ENCODE results near the gene HS3ST2. TPM values are rescaled to one million over a fixed set of nuclear protein-coding genes. Genes with fewer than 3 reads are reported as not detected.

Gene HS3ST2
- total and polyA plus RNA-seq, 9 donors, result 0.31 to 28.9 (median 0.83) TPM; not detected in 3

- no peak for DNase-seq
- TF ChIP-seq POLR2A (IDR thresholded peaks at IDR 0.05) (no peak), CTCF (IDR thresholded peaks at IDR 0.05) (no peak), EP300 (IDR thresholded peaks at IDR 0.05) (no peak)
- H3K27ac ChIP-seq, result no peak overlapping the region
- H3K36me3 ChIP-seq, result no peaks in the 10 kb centered on the region
- H3K27me3 ChIP-seq, result no peaks in the 10 kb centered on the region
- no peaks in the 10 kb centered on the region for H3K9me3 ChIP-seq
- WGBS, 3 donors, result 65 to 75% (median 68%) methylated on average over 3 of the region's 3 CpGs
- no peak overlapping the region for H3K4me3 ChIP-seq
- intact Hi-C loops (cut with DNase I), result no loop called here
- H3K4me1 ChIP-seq (ENCODE audit: insufficient read depth), result no peaks in the 10 kb centered on the region
Measured at GRCh38 chr16:22847100-22847499, 33.1 kb downstream of the HS3ST2 start.

- DNase-seq, result no peak
- no peak overlapping the region for H3K4me3 ChIP-seq
- 93 to 98% (median 94%) methylated on average over 2 of the region's 2 CpGs for WGBS, 3 donors
- H3K36me3 ChIP-seq, result no peaks in the 10 kb centered on the region
- no peak for TF ChIP-seq EP300 (IDR thresholded peaks at IDR 0.05)
- no peak for TF ChIP-seq POLR2A (IDR thresholded peaks at IDR 0.05)
- TF ChIP-seq CTCF (IDR thresholded peaks at IDR 0.05), result no peak
- no peaks in the 10 kb centered on the region for H3K4me1 ChIP-seq (ENCODE audit: insufficient read depth)
- intact Hi-C loops (cut with DNase I), result no loop called here
- no peak overlapping the region for H3K27ac ChIP-seq
- H3K9me3 ChIP-seq, result no peaks in the 10 kb centered on the region
- H3K27me3 ChIP-seq, result no peaks in the 10 kb centered on the region
Measured at GRCh38 chr16:22847690-22848089, 33.7 kb downstream of the HS3ST2 start.

GRCh38 chr16:22848451-22848850 lies 34.5 kb downstream of the HS3ST2 start:
- intact Hi-C loops (cut with DNase I), result no loop called here
- TF ChIP-seq EP300 (IDR thresholded peaks at IDR 0.05) (no peak), POLR2A (IDR thresholded peaks at IDR 0.05) (no peak), CTCF (IDR thresholded peaks at IDR 0.05) (no peak)
- WGBS, 3 donors, result 38 to 42% (median 38%) methylated on average over 4 of the region's 4 CpGs

GRCh38 chr16:22849517-22849916 lies 35.6 kb downstream of the HS3ST2 start:
- no peak for DNase-seq
- Histone ChIP-seq H3K36me3 (no peaks in the 10 kb centered on the region), H3K4me1 (ENCODE audit: insufficient read depth) (no peaks in the 10 kb centered on the region), H3K27me3 (no peaks in the 10 kb centered on the region), H3K9me3 (no peaks in the 10 kb centered on the region), H3K27ac (no peak overlapping the region), H3K4me3 (no peak overlapping the region)
- intact Hi-C loops (cut with DNase I), result no loop called here
- 88 to 94% (median 90%) methylated on average over 2 of the region's 2 CpGs for WGBS, 3 donors
- TF ChIP-seq EP300 (IDR thresholded peaks at IDR 0.05) (no peak), POLR2A (IDR thresholded peaks at IDR 0.05) (no peak), CTCF (IDR thresholded peaks at IDR 0.05) (no peak)

More at GRCh38 chr16:22848451-22848850, 34.5 kb downstream of the HS3ST2 start:
- H3K27me3 ChIP-seq, result no peaks in the 10 kb centered on the region
- H3K36me3 ChIP-seq, result no peaks in the 10 kb centered on the region
- no peak overlapping the region for H3K4me3 ChIP-seq
- H3K4me1 ChIP-seq (ENCODE audit: insufficient read depth), result no peaks in the 10 kb centered on the region
- no peaks in the 10 kb centered on the region for H3K9me3 ChIP-seq
- no peak for DNase-seq
- H3K27ac ChIP-seq, result no peak overlapping the region
